Neural progenitor cell (in vitro differentiated cells): ENCODE measurements around the gene PCNX1. TPM values are rescaled to one million over a fixed set of nuclear protein-coding genes. Genes with fewer than 3 reads are reported as not detected.

Experiments
- DNase-seq: peaks from one replicate; pipeline ENCODE4 v3.0.0-alpha.2; 2016; ENCODE audit warnings: low spot score
- H2AFZ ChIP-seq: fragments of 200-600 bp; sonication (generic); replicated peaks from 2 replicates; pipeline ENCODE4 v1.6.1; 2016; ENCODE audit warnings: antibody characterized with exemption
- H3F3A ChIP-seq: fragments of 200-600 bp; sonication (generic); 2 replicates; pipeline ENCODE4 v1.6.1; 2016; ENCODE audit warnings: antibody characterized with exemption, low read depth
- H3K27ac ChIP-seq: fragments of 200-600 bp; sonication (generic); 2 replicates; pipeline ENCODE4 v1.5.1; 2016; ENCODE audit warnings: mild to moderate bottlenecking
- H3K27me3 ChIP-seq: fragments of 200-600 bp; sonication (generic); 2 replicates; pipeline ENCODE4 v1.6.1; 2016; ENCODE audit warnings: mild to moderate bottlenecking, moderate library complexity
- H3K36me3 ChIP-seq: fragments of 200-600 bp; sonication (generic); 2 replicates; pipeline ENCODE4 v1.5.1; 2016
- H3K4me1 ChIP-seq: fragments of 200-600 bp; sonication (generic); 2 replicates; pipeline ENCODE4 v1.6.1; 2016; ENCODE audit warnings: mixed run types
- H3K4me2 ChIP-seq: fragments of 200-600 bp; sonication (generic); 2 replicates; pipeline ENCODE4 v1.6.1; 2016
- H3K4me3 ChIP-seq: fragments of 200-600 bp; sonication (generic); 2 replicates; pipeline ENCODE4 v1.5.1; 2016
- H3K79me2 ChIP-seq: fragments of 200-600 bp; sonication (generic); 2 replicates; pipeline ENCODE4 v1.6.1; 2016; ENCODE audit warnings: low read depth
- H3K9ac ChIP-seq: fragments of 200-600 bp; sonication (generic); 2 replicates; pipeline ENCODE4 v1.6.1; 2016
- H3K9me3 ChIP-seq: fragments of 200-600 bp; sonication (generic); 2 replicates; pipeline ENCODE4 v1.5.1; 2016; ENCODE audit warnings: low read depth
- H4K20me1 ChIP-seq: fragments of 200-600 bp; sonication (generic); 2 replicates; pipeline ENCODE4 v1.6.1; 2016; ENCODE audit warnings: low read depth
- H3K27ac Mint-ChIP-seq: 3 replicates; pipeline ENCODE4 v1.8.0; 2021; ENCODE audit warnings: mixed read lengths
- H3K27me3 Mint-ChIP-seq: 2 replicates; pipeline ENCODE4 v1.8.0; 2022; ENCODE audit warnings: low read depth, mild to moderate bottlenecking, inconsistent platforms, moderate library complexity, mixed read lengths; ENCODE audit not compliant: insufficient read depth
- H3K36me3 Mint-ChIP-seq: 3 replicates; pipeline ENCODE4 v1.8.0; 2021; ENCODE audit warnings: mixed read lengths
- H3K4me1 Mint-ChIP-seq: 3 replicates; pipeline ENCODE4 v1.8.0; 2021; ENCODE audit warnings: mixed read lengths
- H3K4me3 Mint-ChIP-seq: 3 replicates; pipeline ENCODE4 v1.8.0; 2021; ENCODE audit warnings: mild to moderate bottlenecking, moderate library complexity, mixed read lengths
- H3K9me3 Mint-ChIP-seq: 3 replicates; pipeline ENCODE4 v1.8.0; 2020; ENCODE audit warnings: mixed read lengths
- CTCF ChIP-seq: fragments of 200-600 bp; sonication (generic); IDR thresholded peaks from 2 replicates; pipeline ENCODE4 v1.5.1; 2017; ENCODE audit warnings: antibody characterized with exemption, mild to moderate bottlenecking
- EZH2 ChIP-seq: fragments of 200-600 bp; sonication (generic); IDR thresholded peaks from 2 replicates; pipeline ENCODE4 v1.6.1; 2017; ENCODE audit warnings: antibody characterized with exemption, mild to moderate bottlenecking, moderate library complexity
- EZH2phosphoT487 ChIP-seq: fragments of 200-600 bp; sonication (generic); IDR thresholded peaks from 2 replicates; pipeline ENCODE4 v1.6.1; 2017; ENCODE audit warnings: antibody characterized with exemption
- total RNA-seq: library from RNA; depleted of rRNA; stranded (reverse); fragments of >200 nt; gene quantifications from 2 replicates; pipeline ENCODE4 v1.2.3, GENCODE V29; 2015; ENCODE audit warnings: low replicate concordance

The PCNX1 gene
- total RNA-seq, 1 donor from 2014 or later: 48.6 TPM

- no peaks in the 10 kb centered on the region for H3K27me3 Mint-ChIP-seq
Measured at GRCh38 chr14:70971560-70971959, 64.3 kb downstream of the PCNX1 start.

GRCh38 chr14:70972107-70972976 is 65.1 kb downstream of the PCNX1 start:
- Histone ChIP-seq H3K4me2 (no peak overlapping the region), H2AFZ (no peak overlapping the region), H3K9me3 (no peaks in the 10 kb centered on the region), H3K27ac (no peak overlapping the region), H3K4me1 (peaks cover 6% of the 10 kb centered on the region), H3K36me3 (peaks cover 9% of the 10 kb centered on the region), H3F3A (peaks cover 7% of the 10 kb centered on the region), H3K4me3 (no peak overlapping the region), H4K20me1 (peaks cover 15% of the 10 kb centered on the region), H3K79me2 (peaks cover 28% of the 10 kb centered on the region), H3K9ac (no peak overlapping the region), H3K27me3 (no peaks in the 10 kb centered on the region)
- H3K36me3 Mint-ChIP-seq: peaks cover 16% of the 10 kb centered on the region
- peaks cover 6% of the 10 kb centered on the region for H3K4me1 Mint-ChIP-seq
- peak; percentile 95 for TF ChIP-seq CTCF
- no peak for TF ChIP-seq EZH2phosphoT487
- no peaks in the 10 kb centered on the region for H3K27me3 Mint-ChIP-seq
- H3K27ac Mint-ChIP-seq: no peak overlapping the region
- H3K4me3 Mint-ChIP-seq: no peak overlapping the region
- DNase-seq: peak; percentile 88
- no peaks in the 10 kb centered on the region for H3K9me3 Mint-ChIP-seq

More at GRCh38 chr14:70971560-70971959, 64.3 kb downstream of the PCNX1 start:
- no peak overlapping the region for H3K4me3 Mint-ChIP-seq
- Histone ChIP-seq H3K4me1 (no peaks in the 10 kb centered on the region), H3F3A (peaks cover 7% of the 10 kb centered on the region), H3K27ac (peak overlapping the region; percentile 39), H2AFZ (no peak overlapping the region), H3K4me2 (no peak overlapping the region), H3K9ac (no peak overlapping the region), H3K36me3 (peaks cover 9% of the 10 kb centered on the region), H3K9me3 (no peaks in the 10 kb centered on the region), H3K27me3 (no peaks in the 10 kb centered on the region), H4K20me1 (peaks cover 12% of the 10 kb centered on the region), H3K79me2 (peaks cover 34% of the 10 kb centered on the region), H3K4me3 (no peak overlapping the region)
- TF ChIP-seq EZH2: no peak
- TF ChIP-seq CTCF: no peak
- TF ChIP-seq EZH2phosphoT487: no peak
- no peak for DNase-seq
- H3K27ac Mint-ChIP-seq: no peak overlapping the region
- H3K9me3 Mint-ChIP-seq: no peaks in the 10 kb centered on the region
- H3K4me1 Mint-ChIP-seq: no peaks in the 10 kb centered on the region
- H3K36me3 Mint-ChIP-seq: peaks cover 8% of the 10 kb centered on the region

- H3K79me2 ChIP-seq: peaks cover 50% of the 10 kb centered on the region
- H3K4me3 ChIP-seq: no peak overlapping the region
- DNase-seq: no peak
- no peak for TF ChIP-seq EZH2
- TF ChIP-seq EZH2phosphoT487: no peak
- TF ChIP-seq CTCF: no peak
- H3K27ac ChIP-seq: peak overlapping the region; percentile 18
- H4K20me1 ChIP-seq: peaks cover 30% of the 10 kb centered on the region
- Mint-ChIP-seq H3K27ac (no peak overlapping the region), H3K9me3 (no peaks in the 10 kb centered on the region), H3K4me3 (no peak overlapping the region), H3K27me3 (peaks cover 2% of the 10 kb centered on the region), H3K4me1 (peaks cover 6% of the 10 kb centered on the region), H3K36me3 (peaks cover 24% of the 10 kb centered on the region)
- no peaks in the 10 kb centered on the region for H3K27me3 ChIP-seq
- H3K4me1 ChIP-seq: peaks cover 9% of the 10 kb centered on the region
- H3K4me2 ChIP-seq: no peak overlapping the region
- no peak overlapping the region for H2AFZ ChIP-seq
- H3F3A ChIP-seq: peaks cover 4% of the 10 kb centered on the region
- peaks cover 9% of the 10 kb centered on the region for H3K36me3 ChIP-seq
- no peak overlapping the region for H3K9ac ChIP-seq
- no peaks in the 10 kb centered on the region for H3K9me3 ChIP-seq
Measured at GRCh38 chr14:70976591-70976990, 69.3 kb downstream of the PCNX1 start.
